GM20000 (cell line): ENCODE data around the gene CTNNA3.

ENCODE experiments used
- DNase-seq: peaks from one replicate; pipeline ENCODE4 v3.0.0; 2012; ENCODE audit warnings: low spot score
- TF ChIP-seq, protein P1 (sequence below): IDR thresholded peaks from 2 replicates; pipeline ENCODE4 v1.5.1; 2012; ENCODE audit warnings: mild to moderate bottlenecking, control low read depth; ENCODE audit errors: extremely low read depth, missing control alignments

CTNNA3 gene

DNA sequence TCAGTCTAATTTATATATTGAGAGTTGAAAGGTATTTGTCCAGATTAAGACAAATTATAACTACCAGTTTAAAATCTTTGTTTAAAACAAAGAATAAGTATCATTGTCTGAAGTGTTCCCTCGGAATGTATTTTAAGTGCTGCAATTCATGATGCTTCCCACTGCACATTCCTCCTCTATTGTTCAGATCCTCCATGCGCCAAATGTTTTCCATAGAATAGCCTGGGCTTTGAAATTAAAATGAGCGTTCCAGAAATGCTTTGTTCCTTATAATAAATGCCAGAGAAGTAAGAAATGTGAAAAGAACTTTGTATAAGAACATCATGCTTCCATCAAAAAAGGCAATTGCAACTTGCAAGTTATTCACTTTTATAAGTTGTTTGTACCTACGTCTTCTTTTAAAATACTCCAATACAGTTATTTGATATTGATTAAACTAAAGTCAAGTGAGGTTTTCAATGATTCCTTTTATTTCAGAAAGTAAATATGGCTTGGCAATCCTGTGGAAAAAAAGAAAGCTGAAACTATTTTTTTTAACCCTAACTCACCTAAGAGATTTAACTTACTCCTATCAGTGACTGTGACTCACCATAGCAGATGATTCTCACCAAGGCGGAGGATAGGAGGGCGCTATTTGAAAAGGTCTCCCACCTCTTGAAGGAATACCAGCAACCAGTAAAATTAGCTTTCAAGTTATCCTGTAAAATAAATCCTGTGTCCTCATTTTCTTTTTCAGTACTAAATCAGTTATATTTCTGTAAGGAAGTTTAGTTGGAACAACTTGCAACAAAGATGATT, 85.8 kb downstream of the CTNNA3 start:
- no peak for DNase-seq
- TF ChIP-seq, protein P1, sequence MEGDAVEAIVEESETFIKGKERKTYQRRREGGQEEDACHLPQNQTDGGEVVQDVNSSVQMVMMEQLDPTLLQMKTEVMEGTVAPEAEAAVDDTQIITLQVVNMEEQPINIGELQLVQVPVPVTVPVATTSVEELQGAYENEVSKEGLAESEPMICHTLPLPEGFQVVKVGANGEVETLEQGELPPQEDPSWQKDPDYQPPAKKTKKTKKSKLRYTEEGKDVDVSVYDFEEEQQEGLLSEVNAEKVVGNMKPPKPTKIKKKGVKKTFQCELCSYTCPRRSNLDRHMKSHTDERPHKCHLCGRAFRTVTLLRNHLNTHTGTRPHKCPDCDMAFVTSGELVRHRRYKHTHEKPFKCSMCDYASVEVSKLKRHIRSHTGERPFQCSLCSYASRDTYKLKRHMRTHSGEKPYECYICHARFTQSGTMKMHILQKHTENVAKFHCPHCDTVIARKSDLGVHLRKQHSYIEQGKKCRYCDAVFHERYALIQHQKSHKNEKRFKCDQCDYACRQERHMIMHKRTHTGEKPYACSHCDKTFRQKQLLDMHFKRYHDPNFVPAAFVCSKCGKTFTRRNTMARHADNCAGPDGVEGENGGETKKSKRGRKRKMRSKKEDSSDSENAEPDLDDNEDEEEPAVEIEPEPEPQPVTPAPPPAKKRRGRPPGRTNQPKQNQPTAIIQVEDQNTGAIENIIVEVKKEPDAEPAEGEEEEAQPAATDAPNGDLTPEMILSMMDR, result no peak

GRCh38 chr10:67608001-67608400, 88.0 kb downstream of the CTNNA3 start:
- TF ChIP-seq, protein P1, result no peak
- no peak for DNase-seq

DNA sequence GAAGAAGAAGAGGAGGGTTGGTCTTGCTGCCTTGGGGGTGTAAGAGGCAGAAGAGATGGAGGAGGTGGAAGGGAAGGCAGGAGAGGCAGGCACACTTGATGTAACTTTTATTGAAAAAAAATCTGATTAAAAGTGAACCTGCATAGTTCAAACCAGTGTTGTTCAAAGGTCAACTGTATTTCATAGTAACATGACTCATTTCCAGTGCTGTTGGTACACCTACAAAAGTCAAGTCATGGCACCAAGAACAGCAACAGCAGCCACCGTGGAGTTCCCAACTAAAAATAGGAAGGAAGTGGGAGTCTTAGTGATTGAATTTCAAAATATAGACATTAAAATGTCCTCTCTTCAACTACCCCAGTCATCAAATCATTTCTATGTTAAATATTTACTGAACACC, 88.5 kb downstream of the CTNNA3 start:
- DNase-seq, result no peak
- TF ChIP-seq, protein P1, result no peak

- no peak for DNase-seq
- TF ChIP-seq, protein P1, result no peak
These were observed 89.4 kb downstream of the CTNNA3 start for GRCh38 chr10:67606572-67606971.

DNA sequence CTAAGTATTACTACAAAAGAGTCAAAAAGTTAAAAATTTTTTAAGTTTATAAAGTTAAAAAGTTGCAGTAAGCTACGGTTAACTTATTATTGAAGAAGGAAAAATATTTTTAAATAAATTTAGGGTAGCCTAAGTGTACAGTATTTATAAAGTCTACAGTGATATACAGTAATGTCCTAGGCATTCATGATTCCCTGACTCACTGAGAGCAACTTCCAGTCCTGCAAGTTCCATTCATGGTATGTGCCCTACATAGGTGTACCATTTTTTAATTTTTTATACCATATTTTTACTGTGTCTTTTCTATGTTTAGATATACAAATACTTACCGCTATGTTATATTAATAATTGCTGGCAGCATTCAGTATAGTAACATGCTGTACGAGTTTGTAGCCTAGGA, 92.3 kb downstream of the CTNNA3 start:
- DNase-seq, result no peak
- TF ChIP-seq, protein P1, result no peak

DNA sequence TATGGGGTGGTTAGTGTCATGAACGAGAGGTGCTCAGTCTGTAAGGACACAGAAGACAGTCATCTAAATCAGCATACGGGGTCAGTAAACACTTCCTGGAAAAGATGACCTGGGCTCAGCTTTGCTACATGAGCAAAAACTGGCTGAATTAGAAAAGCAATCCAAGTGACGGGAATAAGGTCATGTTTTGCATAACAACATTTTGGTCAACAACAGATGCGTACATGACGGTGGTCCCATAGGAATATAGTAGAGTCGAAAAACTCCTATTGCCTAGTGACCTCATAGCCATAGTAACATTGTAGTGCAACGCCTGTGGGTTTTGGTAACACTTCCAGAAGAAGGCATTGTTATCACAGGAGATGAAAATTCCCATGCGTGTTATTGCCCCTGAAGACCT, 92.9 kb downstream of the CTNNA3 start:
- DNase-seq, result no peak
- TF ChIP-seq, protein P1, result no peak

DNA sequence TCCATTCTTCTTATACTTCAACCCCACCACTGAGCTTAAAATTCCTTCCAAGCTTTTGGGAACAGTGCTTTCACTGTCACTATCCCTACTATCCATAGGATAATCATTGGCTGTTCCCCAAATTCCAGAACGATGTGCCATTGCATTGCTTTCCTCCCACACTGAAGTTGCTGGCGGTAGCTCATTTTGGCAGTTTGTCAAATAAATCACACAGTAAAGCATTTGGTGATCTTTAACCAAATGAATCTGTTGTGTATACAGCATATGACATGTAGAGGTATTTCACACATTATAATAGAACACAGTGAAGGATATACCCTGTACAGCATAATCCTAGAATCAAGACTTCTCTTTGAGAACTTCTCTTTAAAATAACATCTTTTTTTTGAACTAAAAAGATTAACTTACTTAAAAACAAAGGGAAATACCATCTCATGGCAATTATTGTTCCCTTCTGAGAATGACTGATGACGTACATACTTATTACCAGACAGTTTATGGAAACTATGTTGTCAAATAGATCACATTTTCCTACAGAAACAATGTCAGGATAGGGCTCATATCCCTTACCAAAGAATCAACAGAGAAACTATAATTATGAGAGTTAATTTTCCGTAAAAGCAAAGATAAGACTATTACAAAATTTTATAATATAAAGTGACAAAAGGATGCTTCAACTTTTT, 93.6 kb downstream of the CTNNA3 start:
- TF ChIP-seq, protein P1, result no peak
- DNase-seq, result no peak
